Ectodermal cell (in vitro differentiated cells): ENCODE data around the gene NRF1.

Source experiments
- H3K27ac ChIP-seq: 2 replicates; pipeline ENCODE4 v1.7.0; 2013; ENCODE audit warnings: mild to moderate bottlenecking, low read depth, low read length; ENCODE audit not compliant: insufficient read depth, poor library complexity, severe bottlenecking
- H3K27me3 ChIP-seq: 2 replicates; pipeline ENCODE4 v1.7.0; 2013; ENCODE audit warnings: mild to moderate bottlenecking, low read length; ENCODE audit not compliant: insufficient read depth, control insufficient read depth, poor library complexity, severe bottlenecking
- H3K36me3 ChIP-seq: one replicate; pipeline ENCODE4 v1.7.0; 2013; ENCODE audit warnings: low read length; ENCODE audit not compliant: control insufficient read depth, insufficient read depth
- H3K4me1 ChIP-seq: one replicate; pipeline ENCODE4 v1.7.0; 2013; ENCODE audit warnings: low read length; ENCODE audit not compliant: control insufficient read depth, insufficient read depth
- H3K4me3 ChIP-seq: 2 replicates; pipeline ENCODE4 v1.7.0; 2013; ENCODE audit warnings: low read depth, low read length, control low read depth; ENCODE audit not compliant: insufficient read depth
- H3K9me3 ChIP-seq: 2 replicates; pipeline ENCODE4 v1.7.0; 2013; ENCODE audit warnings: mild to moderate bottlenecking, low read length, moderate library complexity; ENCODE audit not compliant: control insufficient read depth
- WGBS, 2 experiments: methylation state at CpG; one replicate each; pipeline ENCODE4 v1.1.7; 2013; ENCODE audit warnings: missing lambda C conversion rate in 2 of 2; 5-methylcytosine and 5-hydroxymethylcytosine counted together

Gene NRF1

DNA sequence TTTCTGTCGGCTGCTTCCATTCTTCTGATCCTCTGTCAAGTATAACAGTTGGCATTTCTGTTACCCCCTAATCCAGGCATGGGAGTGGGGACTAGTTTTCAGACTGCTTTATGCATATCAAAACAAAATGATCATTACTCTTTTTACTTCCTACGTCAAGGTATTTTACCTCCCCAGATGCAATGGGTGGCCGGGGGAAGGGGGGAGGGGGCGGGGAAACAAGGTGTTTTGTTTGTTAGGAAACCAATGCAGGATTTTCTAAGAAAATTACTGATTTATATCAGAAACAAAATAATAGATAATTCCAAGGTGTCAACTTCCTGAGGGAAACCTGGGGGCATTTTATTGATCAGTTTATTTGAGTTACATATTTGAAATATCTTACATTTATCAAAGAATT is 66.3 kb downstream of the NRF1 start:
- WGBS, 2 experiments = 62 to 85% methylated on average over 1 to 2 of the region's 4 CpGs
- no peaks in the 10 kb centered on the region for H3K27me3 ChIP-seq
- no peak overlapping the region for H3K4me3 ChIP-seq
- H3K36me3 ChIP-seq = peaks cover 23% of the 10 kb centered on the region
- H3K9me3 ChIP-seq = no peaks in the 10 kb centered on the region
- no peaks in the 10 kb centered on the region for H3K4me1 ChIP-seq
- no peak overlapping the region for H3K27ac ChIP-seq

DNA sequence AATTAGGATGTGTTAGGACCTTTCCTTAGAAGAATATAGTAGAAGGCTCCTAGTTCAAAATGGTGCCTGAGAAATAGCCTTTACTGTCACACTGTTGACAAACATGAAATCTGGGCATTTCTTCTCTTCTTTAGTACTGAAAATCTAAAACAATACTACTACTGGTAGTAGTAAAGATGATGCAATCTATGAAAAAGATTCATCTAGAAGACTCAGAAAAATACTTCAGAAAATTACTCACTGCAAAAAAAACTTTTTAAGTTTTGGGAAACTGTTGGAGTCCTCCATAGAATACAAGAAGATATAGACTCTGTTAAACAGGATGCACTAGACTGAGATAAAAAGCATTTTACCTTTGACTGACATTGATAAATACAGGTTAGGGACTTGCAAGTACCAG is 67.1 kb downstream of the NRF1 start:
- Histone ChIP-seq H3K4me3 (no peak overlapping the region), H3K27me3 (no peaks in the 10 kb centered on the region), H3K9me3 (no peaks in the 10 kb centered on the region), H3K4me1 (no peaks in the 10 kb centered on the region), H3K27ac (no peak overlapping the region), H3K36me3 (peaks cover 19% of the 10 kb centered on the region)

DNA sequence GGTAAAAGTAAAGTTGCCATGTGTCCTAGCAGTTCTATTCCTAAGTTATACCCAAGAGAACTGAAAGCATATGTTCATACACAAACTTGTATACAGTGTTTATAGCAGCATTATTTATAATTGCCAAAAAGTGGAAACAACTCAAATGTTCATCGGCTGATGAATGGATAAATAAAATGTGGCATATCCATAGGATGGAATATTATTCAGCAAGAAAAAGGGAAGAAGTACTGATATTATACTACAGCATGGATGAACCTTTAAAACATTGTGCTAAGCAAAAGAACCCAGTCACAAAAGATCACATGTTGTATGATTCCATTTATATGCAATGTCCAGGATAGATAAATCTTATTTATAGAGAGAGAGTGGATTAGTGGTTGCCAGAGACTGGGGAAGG is 68.9 kb downstream of the NRF1 start:
- no peak overlapping the region for H3K27ac ChIP-seq
- H3K4me1 ChIP-seq = no peaks in the 10 kb centered on the region
- WGBS, 2 experiments = 86 to 100% methylated on average over 1 of the region's 1 CpG
- H3K36me3 ChIP-seq = peaks cover 4% of the 10 kb centered on the region
- H3K27me3 ChIP-seq = no peaks in the 10 kb centered on the region
- H3K9me3 ChIP-seq = no peaks in the 10 kb centered on the region
- H3K4me3 ChIP-seq = no peak overlapping the region

DNA sequence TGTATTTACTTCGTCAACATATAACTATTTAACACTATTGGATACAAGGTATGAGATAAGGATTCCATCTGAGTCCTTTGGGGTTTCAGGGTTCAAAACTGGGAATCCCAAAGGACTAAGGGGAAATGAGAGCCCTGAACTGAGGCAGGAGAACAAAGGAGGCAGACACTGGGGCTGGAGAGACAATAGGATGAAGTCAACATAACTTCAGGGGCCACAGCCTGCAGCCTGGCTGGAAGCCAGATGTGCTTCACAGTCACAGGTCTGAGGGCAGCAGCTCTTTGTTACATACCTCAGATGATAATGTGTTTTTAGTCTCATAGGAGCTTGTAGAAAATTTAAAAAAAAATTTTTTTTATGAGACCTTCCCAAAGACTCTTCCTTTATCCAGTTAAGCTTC is 73.3 kb downstream of the NRF1 start:
- Histone ChIP-seq H3K27me3 (no peaks in the 10 kb centered on the region), H3K4me3 (no peak overlapping the region), H3K4me1 (no peaks in the 10 kb centered on the region), H3K27ac (no peak overlapping the region), H3K36me3 (peaks cover 4% of the 10 kb centered on the region), H3K9me3 (no peaks in the 10 kb centered on the region)
- 100% methylated on average over 1 of the region's 1 CpG; no CpG with 5 or more reads in 1 of the 2 experiments for WGBS, 2 experiments

DNA sequence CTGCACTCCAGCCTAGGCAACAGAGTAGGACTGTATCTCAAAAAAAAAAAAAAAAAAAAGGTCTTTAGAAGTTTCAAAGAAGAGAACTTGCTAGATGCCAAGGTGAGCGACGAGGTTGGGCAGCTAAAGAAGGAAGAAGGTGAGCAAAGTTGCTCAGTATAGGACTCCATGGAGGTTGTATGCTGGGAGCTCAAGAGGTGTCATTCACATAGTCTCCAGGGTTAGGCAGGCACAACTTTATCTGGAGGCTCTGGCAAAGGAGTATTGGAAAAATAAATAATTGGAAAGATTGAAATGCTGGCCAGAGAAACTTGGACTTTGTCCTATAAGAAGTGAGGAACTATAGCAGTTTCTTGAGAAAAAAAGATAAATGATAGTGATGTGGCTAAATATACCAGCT is 74.5 kb downstream of the NRF1 start:
- H3K27ac ChIP-seq = no peak overlapping the region
- H3K9me3 ChIP-seq = no peaks in the 10 kb centered on the region
- H3K36me3 ChIP-seq = peaks cover 5% of the 10 kb centered on the region
- no peaks in the 10 kb centered on the region for H3K27me3 ChIP-seq
- no peak overlapping the region for H3K4me3 ChIP-seq
- no peaks in the 10 kb centered on the region for H3K4me1 ChIP-seq
- 90 to 96% methylated on average over 2 of the region's 2 CpGs for WGBS, 2 experiments

DNA sequence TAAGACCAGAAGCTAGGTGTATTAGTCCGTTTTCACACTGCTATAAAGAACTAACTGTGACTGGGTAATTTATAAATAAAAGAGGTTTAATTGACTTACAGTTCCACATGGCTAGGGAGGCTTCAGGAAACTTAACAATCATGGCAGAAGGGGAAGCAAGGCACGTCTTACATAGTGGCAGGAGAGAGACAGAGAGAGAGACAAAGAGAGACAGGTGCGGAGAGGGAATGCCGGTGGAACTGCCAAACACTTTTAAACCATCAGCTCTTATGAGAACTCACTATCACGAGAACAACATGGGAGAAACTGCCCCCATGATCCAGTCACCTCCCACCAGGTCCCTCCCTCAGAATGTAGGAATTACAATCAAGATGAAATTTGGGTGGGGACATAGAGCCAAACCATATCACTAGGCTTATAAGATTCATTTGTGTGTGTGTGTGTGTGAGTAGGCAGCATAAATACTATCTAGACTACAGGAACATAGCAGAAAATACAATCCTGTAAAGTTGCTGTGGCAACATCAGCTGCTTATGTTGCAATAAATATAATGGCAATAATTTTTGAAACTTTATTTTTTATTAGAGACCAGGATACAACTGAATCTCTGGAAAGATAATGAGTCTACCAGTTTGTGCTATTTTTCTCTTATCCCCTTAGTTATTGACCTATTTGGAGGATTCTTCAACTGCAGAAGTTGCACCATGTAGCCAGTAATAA is 77.1 kb downstream of the NRF1 start:
- Histone ChIP-seq H3K9me3 (no peaks in the 10 kb centered on the region), H3K4me3 (no peak overlapping the region), H3K27me3 (no peaks in the 10 kb centered on the region), H3K4me1 (no peaks in the 10 kb centered on the region), H3K36me3 (peaks cover 5% of the 10 kb centered on the region), H3K27ac (no peak overlapping the region)
- 94 to 96% methylated on average over 4 to 5 of the region's 5 CpGs for whole genome bisulfite sequencing, 2 experiments

DNA sequence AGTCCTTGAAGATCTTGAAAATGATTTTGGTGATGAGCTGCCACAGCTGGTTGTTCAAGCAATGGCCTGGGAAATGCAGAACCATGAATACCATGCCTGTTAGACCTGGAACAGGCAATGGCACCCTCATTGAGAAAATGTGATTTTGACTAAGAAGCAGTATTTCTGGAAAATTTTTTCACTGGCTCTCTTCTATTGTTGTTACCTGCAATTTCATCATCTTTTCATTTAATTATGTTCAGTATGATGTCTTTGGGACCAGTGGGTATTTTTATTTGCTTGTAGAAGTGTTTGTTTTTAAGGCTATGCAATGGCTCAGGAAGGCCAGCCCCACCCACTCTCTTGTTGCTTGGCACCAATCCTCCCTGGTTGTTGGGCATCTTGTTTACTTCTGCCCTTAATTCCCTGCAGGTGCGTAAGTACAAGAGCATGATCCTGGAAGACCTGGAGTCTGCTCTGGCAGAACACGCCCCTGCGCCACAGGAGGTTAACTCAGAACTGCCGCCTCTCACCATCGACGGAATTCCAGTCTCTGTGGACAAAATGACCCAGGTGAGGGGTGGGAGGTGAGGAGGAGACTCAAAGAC is 78.6 kb downstream of the NRF1 start:
- WGBS, 2 experiments = 96 to 98% methylated on average over 6 of the region's 6 CpGs
- Histone ChIP-seq H3K27ac (no peak overlapping the region), H3K4me3 (no peak overlapping the region), H3K36me3 (peaks cover 11% of the 10 kb centered on the region), H3K9me3 (no peaks in the 10 kb centered on the region), H3K27me3 (no peaks in the 10 kb centered on the region), H3K4me1 (no peaks in the 10 kb centered on the region)

DNA sequence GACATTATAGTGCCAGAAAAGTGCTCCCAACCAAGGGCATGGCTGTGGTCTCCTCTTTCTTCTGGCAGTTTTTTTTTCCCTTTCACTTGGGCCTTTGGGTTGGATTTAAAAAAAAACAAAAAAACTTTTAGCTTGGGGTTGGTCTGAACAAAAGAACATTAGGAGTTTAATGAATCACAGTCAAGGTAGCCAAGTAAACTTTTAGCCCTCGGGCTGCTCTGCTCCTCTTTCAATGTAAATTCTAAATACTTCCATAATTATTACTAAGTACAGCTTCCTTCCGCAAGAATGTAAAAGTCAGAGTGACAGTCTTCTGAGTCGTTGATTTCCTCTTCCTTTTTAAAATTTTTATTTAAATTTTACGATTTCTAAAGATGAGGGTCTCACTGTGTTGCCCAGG is 79.2 kb downstream of the NRF1 start:
- H3K36me3 ChIP-seq = peaks cover 11% of the 10 kb centered on the region
- no peaks in the 10 kb centered on the region for H3K9me3 ChIP-seq
- H3K4me1 ChIP-seq = no peaks in the 10 kb centered on the region
- no peaks in the 10 kb centered on the region for H3K27me3 ChIP-seq
- no peak overlapping the region for H3K27ac ChIP-seq
- WGBS, 2 experiments = 95 to 97% methylated on average over 4 of the region's 4 CpGs
- no peak overlapping the region for H3K4me3 ChIP-seq

DNA sequence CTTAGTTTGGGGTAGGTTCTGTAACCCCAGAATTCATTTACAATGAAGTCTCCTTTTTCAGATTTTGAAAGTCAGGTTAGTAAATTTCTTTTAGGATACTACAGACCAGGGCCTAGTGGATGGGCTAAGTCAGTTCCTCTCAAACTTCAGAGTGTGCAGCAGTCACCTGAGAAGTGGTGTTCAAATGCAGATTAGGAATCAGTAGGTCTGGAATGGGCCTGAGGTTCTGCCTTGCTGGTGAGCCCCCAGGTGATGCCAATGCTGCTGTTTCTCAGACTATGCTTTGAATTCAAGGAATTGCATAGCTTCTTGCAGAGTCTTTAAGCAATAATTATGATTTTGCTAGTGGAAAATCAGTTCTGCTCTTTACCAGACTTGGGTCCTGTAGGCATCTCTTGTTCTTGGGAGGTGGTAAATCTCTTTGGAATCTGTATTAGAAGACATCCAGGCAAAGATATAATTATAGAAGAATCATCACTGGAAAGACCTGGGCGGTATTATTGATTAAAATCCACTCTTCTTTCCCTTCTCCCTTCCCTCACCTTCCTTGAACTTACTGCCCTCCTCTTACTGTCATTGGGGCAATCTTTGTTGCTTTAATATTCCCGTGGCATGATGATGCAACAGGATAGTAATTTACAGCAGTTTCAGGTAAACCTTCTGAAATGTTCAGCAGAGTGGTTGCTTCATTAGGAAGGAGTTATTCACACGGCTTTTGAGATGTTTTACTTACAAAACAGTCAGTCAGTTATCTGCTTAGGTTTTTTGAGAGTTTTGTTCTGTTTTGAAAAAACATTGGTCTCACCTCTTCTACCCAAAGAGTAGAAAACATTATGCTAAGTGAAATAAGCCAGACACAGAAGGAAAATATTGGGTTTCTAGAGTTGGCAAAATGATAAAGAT is 87.2 kb downstream of the NRF1 start:
- Histone ChIP-seq H3K27me3 (no peaks in the 10 kb centered on the region), H3K4me1 (no peaks in the 10 kb centered on the region), H3K4me3 (no peak overlapping the region), H3K9me3 (no peaks in the 10 kb centered on the region), H3K27ac (no peak overlapping the region), H3K36me3 (peaks cover 5% of the 10 kb centered on the region)
- WGBS, 2 experiments = 89 to 95% methylated on average over 3 of the region's 3 CpGs

DNA sequence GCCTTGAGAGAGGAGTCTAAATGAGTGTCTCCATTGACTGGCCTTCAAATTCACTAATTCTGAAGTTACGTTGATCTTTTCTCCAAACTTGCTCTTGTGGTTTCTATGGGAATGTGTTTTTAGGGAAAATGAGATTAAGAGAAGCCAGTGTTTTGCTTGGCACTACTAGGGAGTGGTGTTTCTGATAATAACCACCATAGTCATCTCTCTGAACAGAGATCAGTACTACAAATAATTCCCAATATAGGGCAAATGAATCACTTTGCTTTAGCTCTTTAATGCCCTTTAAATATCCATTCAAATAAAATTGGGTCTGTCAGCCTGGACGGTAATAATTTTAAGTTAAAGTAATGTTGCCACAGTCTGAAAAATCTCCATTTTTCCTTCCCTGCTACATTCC is 90.8 kb downstream of the NRF1 start:
- Histone ChIP-seq H3K27ac (no peak overlapping the region), H3K4me3 (no peak overlapping the region), H3K36me3 (no peaks in the 10 kb centered on the region), H3K9me3 (no peaks in the 10 kb centered on the region), H3K27me3 (no peaks in the 10 kb centered on the region), H3K4me1 (no peaks in the 10 kb centered on the region)
- 93 to 100% methylated on average over 2 of the region's 2 CpGs for WGBS, 2 experiments
